Neutrophil (primary cell): ENCODE measurements around the gene HUS1.
"Not testable (repeated sequence)": the region's sequence is repeated elsewhere in the genome, so short reads cannot be mapped to it uniquely, and the experiment has no call there.

Experiments used
- H3K27ac ChIP-seq: fragments of 200-600 bp; sonication (generic); 2 replicates; pipeline ENCODE4 v1.5.1; 2016; ENCODE audit warnings: mild to moderate bottlenecking, moderate library complexity
- H3K27me3 ChIP-seq: fragments of 200-600 bp; sonication (generic); 2 replicates; pipeline ENCODE4 v1.6.0; 2016; ENCODE audit warnings: mild to moderate bottlenecking
- H3K36me3 ChIP-seq: fragments of 200-600 bp; sonication (generic); 2 replicates; pipeline ENCODE4 v1.5.1; 2017
- H3K4me1 ChIP-seq, 2 experiments: fragments of 200-600 bp in 1 of 2; sonication (generic) in 1 of 2; 1 replicate in 1 of 2; 2 replicates in 1 of 2; pipeline versions ENCODE4 v1.5.1 to v1.6.1; 2013 to 2016; ENCODE audit warnings: low read depth in 1 of 2, low read length in 1 of 2, mild to moderate bottlenecking in 1 of 2, moderate library complexity in 1 of 2; ENCODE audit not compliant: control insufficient read depth in 1 of 2, insufficient read depth in 1 of 2
- H3K4me3 ChIP-seq, 2 experiments: fragments of 200-600 bp in 1 of 2; sonication (generic) in 1 of 2; 1 replicate in 1 of 2; 2 replicates in 1 of 2; pipeline ENCODE4 v1.5.1; 2013 to 2016; ENCODE audit warnings: low read depth in 1 of 2, low read length in 1 of 2, mild to moderate bottlenecking in 1 of 2, moderate library complexity in 1 of 2
- H3K9me3 ChIP-seq: fragments of 200-600 bp; sonication (generic); 2 replicates; pipeline ENCODE4 v1.5.1; 2016
- TF ChIP-seq, protein P1 (sequence below): fragments of 200-600 bp; sonication (generic); IDR thresholded peaks from 2 replicates; pipeline ENCODE4 v1.5.1; 2016; ENCODE audit warnings: antibody characterized with exemption

Gene HUS1

DNA sequence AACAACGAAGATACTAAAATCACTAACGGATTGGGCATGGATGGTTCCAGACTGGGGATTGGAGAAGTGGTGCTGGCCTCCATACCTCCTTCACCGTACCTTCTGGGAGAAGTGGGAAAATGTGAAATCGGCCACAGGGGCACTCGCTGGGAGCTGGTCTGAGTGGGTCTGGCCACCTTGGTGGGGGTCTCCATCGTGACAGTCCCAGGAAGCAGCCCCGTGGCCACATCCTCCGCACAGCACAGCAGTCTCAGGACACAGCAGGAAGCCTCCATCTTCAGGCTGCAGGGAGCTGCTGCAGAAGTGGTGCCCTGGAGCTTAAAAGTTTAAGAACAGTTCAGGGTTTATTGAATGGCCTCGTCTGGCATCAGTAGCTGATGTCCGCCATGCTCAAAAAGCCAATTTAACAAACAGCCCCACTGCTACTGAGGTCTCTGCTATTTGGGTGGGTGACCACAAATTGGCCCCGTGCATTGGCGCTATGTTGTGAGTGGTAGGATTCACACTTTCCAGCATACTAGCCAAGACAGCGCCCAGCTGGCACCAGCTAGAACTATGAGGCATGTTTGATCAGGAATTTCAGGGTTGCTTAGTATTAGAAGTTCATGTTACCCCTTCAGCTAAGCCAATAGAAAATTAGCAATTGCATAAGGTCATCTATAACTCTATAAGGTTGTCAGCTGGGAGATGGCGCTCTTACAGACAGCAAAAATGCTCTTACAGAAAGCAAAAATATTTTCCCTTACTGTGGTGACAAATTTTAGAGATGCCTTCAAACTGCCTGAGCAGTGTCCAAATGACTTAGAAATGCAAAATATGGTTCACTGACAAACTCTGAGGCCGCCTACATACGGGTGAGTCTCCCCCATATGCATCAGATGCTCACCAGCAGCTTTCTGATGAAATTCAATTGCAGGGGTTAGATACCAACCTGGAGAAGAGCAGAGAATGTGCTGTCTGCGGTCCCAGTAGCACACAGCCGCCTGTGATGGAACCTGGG is 48.1 kb downstream of the HUS1 start:
- TF ChIP-seq, protein P1, sequence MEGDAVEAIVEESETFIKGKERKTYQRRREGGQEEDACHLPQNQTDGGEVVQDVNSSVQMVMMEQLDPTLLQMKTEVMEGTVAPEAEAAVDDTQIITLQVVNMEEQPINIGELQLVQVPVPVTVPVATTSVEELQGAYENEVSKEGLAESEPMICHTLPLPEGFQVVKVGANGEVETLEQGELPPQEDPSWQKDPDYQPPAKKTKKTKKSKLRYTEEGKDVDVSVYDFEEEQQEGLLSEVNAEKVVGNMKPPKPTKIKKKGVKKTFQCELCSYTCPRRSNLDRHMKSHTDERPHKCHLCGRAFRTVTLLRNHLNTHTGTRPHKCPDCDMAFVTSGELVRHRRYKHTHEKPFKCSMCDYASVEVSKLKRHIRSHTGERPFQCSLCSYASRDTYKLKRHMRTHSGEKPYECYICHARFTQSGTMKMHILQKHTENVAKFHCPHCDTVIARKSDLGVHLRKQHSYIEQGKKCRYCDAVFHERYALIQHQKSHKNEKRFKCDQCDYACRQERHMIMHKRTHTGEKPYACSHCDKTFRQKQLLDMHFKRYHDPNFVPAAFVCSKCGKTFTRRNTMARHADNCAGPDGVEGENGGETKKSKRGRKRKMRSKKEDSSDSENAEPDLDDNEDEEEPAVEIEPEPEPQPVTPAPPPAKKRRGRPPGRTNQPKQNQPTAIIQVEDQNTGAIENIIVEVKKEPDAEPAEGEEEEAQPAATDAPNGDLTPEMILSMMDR = no peak
- Histone ChIP-seq H3K27me3 (no peaks in the 10 kb centered on the region), H3K4me1 (no peaks in the 10 kb centered on the region), H3K4me3 (no peak overlapping the region), H3K36me3 (no peaks in the 10 kb centered on the region), H3K9me3 (no peaks in the 10 kb centered on the region), H3K27ac (no peak overlapping the region)

DNA sequence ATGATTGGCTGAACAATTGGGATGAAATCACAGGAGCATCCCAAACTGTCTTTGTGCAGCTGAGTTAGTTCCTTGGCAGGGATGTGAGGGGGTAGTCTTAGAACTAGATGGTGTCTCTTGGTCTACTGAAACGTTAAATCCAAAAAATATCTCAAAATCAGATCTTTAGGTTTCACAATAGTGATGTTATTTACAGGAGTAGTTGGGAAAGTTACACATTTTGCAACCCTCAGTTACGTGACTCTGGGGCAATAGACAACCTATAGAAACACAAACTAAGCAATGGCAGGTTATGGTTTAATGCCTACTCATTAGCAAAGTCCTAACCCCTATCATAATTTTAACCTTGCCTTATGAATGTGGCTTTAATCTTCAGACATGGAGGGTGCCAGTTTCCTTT is 55.1 kb downstream of the HUS1 start:
- H3K9me3 ChIP-seq = no peaks in the 10 kb centered on the region
- no peaks in the 10 kb centered on the region for H3K36me3 ChIP-seq
- TF ChIP-seq, protein P1 = no peak
- no peaks in the 10 kb centered on the region for H3K27me3 ChIP-seq
- H3K4me3 ChIP-seq = no peak overlapping the region
- peaks cover 4 to 7% of the 10 kb centered on the region in 2 experiments for H3K4me1 ChIP-seq
- H3K27ac ChIP-seq = no peak overlapping the region

DNA sequence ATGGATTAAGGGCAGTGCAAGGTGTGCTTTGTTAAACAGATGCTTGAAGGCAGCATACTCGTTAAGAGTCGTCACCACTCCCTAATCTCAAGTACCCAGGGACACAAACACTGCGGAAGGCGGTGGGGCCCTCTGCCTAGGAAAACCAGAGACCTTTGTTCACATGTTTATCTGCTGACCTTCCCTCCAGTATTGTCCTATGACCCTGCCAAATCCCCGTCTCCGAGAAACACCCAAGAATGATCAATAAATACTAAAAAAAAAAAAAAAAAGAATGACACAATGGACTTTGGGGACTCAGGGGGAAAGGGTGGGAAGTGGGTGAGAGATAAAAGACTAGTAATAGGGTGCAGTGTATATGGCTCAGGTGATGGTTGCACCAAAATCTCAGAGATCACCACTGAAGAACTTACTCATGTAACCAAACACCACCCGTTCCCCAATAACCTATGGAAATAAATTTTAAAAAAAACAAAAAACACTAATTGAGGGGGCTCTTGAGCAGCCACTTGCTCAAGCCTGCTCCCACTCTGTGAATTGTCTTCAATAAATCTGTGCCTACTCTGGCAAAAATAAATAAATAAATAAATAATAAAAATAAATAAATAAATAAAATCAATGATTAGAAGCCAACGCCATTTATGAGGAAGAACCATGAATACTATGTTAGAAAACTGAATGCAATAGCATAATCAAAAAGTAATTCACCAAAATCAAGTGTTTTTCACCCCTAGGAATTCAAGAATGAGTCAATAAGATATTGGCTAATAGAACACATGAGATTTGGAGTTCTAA is 56.1 kb downstream of the HUS1 start:
- not testable (repeated sequence) for H3K27me3 ChIP-seq, H3K27ac ChIP-seq, H3K4me1 ChIP-seq, H3K4me3 ChIP-seq, H3K36me3 ChIP-seq, H3K9me3 ChIP-seq

DNA sequence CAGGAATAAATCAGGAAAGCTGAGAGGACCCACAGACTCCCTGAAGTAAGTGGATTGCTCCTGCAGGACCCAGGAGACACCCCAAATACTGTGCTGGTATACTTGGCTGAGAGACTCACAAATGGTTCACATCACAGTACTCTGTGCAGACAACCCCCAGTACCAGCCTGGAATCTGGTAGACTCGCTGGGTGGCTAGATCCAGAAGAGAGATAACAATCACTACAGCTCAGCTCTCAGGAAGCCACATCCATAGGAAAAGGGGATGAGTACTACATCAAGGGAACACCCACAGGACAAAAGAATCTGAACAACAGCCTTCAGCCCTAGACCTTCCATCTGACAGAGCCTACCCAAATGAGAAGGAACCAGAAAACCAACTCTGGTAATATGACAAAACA is 62.9 kb downstream of the HUS1 start:
- not testable (repeated sequence) for H3K9me3 ChIP-seq, H3K4me1 ChIP-seq, H3K27ac ChIP-seq, H3K4me3 ChIP-seq, H3K36me3 ChIP-seq
- peaks cover 27% of the 10 kb centered on the region for H3K27me3 ChIP-seq

DNA sequence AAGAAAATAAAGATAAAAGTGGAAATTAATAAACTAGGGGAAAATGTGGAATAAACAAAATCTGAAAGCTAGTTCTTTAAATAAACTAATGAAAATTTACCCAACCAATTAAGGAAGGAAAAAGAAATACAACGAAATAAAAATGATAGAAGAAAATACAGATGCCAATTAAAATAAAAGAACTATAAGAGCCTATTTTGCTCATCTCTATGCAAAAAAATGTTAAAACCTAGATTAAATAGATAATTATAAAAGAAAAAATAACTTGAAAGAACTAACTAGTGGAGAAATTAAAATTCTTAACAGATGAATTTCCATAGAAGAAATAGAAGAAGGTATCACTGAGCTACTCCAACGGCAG is 63.8 kb downstream of the HUS1 start:
- H3K9me3 ChIP-seq = no peaks in the 10 kb centered on the region
- no peaks in the 10 kb centered on the region for H3K36me3 ChIP-seq
- no peak overlapping the region for H3K4me3 ChIP-seq
- H3K4me1 ChIP-seq = no peaks in the 10 kb centered on the region
- H3K27me3 ChIP-seq = peaks cover 27% of the 10 kb centered on the region
- H3K27ac ChIP-seq = no peak overlapping the region
- TF ChIP-seq, protein P1 = no peak

DNA sequence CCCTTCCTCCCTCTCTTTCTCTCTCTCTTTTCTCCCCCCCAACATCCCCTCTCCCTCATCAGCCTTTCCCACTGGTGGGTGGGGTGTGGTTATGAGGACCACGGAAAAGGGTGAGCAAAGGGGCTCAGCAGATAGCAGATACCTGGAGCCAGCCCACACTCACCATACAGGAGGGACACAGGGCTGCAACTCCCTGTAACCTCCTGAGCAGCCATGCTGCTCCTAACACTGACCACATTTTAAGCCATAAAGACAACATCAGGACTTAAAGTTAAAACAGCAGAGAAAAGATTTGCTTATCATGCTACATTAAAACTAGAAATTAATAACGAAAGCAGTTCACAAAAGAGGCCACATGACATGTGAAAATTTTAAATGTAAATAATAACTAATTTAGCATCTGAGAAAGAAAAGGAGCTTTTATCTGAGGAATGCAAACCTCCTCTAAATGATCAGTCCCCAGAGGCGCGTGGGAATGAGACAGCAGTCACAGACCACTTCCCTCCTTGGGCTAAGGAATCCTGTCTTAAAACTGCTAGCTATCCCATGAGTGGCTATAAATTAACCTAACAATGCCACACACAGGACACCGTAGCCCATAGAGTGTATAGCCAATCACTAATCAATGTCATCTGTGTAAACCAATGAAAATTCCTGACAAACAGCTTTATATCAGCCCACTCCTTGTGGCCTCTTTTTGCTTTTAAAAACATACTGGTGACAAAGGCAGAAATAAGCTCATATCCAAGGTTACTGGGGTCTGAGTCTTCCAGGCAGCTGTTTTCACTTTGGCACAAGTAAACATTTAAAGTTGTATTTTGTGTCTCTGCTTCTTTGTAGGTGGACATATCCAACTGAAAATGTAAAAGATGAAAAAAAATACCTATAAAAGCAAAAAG is 64.4 kb downstream of the HUS1 start:
- H3K36me3 ChIP-seq = no peaks in the 10 kb centered on the region
- TF ChIP-seq, protein P1 = no peak
- no peaks in the 10 kb centered on the region for H3K4me1 ChIP-seq
- no peaks in the 10 kb centered on the region for H3K9me3 ChIP-seq
- H3K27ac ChIP-seq = no peak overlapping the region
- peaks cover 27% of the 10 kb centered on the region for H3K27me3 ChIP-seq
- no peak overlapping the region for H3K4me3 ChIP-seq
